ENCODE results near the gene PLPP4. TPM values are rescaled to one million over a fixed set of nuclear protein-coding genes. Genes with fewer than 3 reads are reported as not detected.

The PLPP4 gene
- total and polyA plus RNA-seq, 2 donors from 2014 or later, result 6.4 to 11.2 TPM

GRCh38 chr10:120632047-120632446 lies 175.0 kb downstream of the PLPP4 start:
- intact Hi-C loops (cut with DNase I), result no loop called here
- H3K4me3 ChIP-seq (ENCODE audit: low read length in 3 of 3), result no peak overlapping the region
- H3K9me3 ChIP-seq (ENCODE audit: control insufficient read depth in 2 of 3, insufficient read depth in 1 of 3, low read length in 3 of 3), result no peaks in the 10 kb centered on the region
- no peak overlapping the region for H3K9ac ChIP-seq (ENCODE audit: low read length in 3 of 3)
- no peaks in the 10 kb centered on the region for H3K4me1 ChIP-seq (ENCODE audit: control insufficient read depth in 2 of 3, insufficient read depth in 2 of 3, low read depth in 1 of 3, low read length in 3 of 3)
- no peaks in the 10 kb centered on the region for H3K27me3 ChIP-seq (ENCODE audit: control insufficient read depth, insufficient read depth, low read length)
- H3K27ac ChIP-seq (ENCODE audit: low read depth in 2 of 2, low read length in 2 of 2), result no peak overlapping the region
- FAIRE-seq (no peak), DNase-seq (no peak)
- H3K36me3 ChIP-seq (ENCODE audit: control insufficient read depth in 2 of 3, insufficient read depth in 3 of 3, low read length in 3 of 3), result no peaks in the 10 kb centered on the region
- TF ChIP-seq, protein P1, sequence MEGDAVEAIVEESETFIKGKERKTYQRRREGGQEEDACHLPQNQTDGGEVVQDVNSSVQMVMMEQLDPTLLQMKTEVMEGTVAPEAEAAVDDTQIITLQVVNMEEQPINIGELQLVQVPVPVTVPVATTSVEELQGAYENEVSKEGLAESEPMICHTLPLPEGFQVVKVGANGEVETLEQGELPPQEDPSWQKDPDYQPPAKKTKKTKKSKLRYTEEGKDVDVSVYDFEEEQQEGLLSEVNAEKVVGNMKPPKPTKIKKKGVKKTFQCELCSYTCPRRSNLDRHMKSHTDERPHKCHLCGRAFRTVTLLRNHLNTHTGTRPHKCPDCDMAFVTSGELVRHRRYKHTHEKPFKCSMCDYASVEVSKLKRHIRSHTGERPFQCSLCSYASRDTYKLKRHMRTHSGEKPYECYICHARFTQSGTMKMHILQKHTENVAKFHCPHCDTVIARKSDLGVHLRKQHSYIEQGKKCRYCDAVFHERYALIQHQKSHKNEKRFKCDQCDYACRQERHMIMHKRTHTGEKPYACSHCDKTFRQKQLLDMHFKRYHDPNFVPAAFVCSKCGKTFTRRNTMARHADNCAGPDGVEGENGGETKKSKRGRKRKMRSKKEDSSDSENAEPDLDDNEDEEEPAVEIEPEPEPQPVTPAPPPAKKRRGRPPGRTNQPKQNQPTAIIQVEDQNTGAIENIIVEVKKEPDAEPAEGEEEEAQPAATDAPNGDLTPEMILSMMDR (IDR thresholded peaks at IDR 0.05; ENCODE audit: borderline replicate concordance, extremely low read depth, insufficient read depth), result no peak

- no peak for FAIRE-seq
- no peak for DNase-seq
- no peak overlapping the region for H3K4me3 ChIP-seq (ENCODE audit: low read length in 3 of 3)
- H3K9ac ChIP-seq (ENCODE audit: low read length in 3 of 3), result no peak overlapping the region
- H3K9me3 ChIP-seq (ENCODE audit: control insufficient read depth in 2 of 3, insufficient read depth in 1 of 3, low read length in 3 of 3), result no peaks in the 10 kb centered on the region
- no peak overlapping the region for H3K27ac ChIP-seq (ENCODE audit: low read depth in 2 of 2, low read length in 2 of 2)
- intact Hi-C loops (cut with DNase I), result no loop called here
- TF ChIP-seq, protein P1 (IDR thresholded peaks at IDR 0.05; ENCODE audit: borderline replicate concordance, extremely low read depth, insufficient read depth), result no peak
- no peaks in the 10 kb centered on the region for H3K36me3 ChIP-seq (ENCODE audit: control insufficient read depth in 2 of 3, insufficient read depth in 3 of 3, low read length in 3 of 3)
- no peaks in the 10 kb centered on the region for H3K4me1 ChIP-seq (ENCODE audit: control insufficient read depth in 2 of 3, insufficient read depth in 2 of 3, low read depth in 1 of 3, low read length in 3 of 3)
- H3K27me3 ChIP-seq (ENCODE audit: control insufficient read depth, insufficient read depth, low read length), result no peaks in the 10 kb centered on the region
These were observed 175.9 kb downstream of the PLPP4 start for GRCh38 chr10:120632942-120633341.

DNA sequence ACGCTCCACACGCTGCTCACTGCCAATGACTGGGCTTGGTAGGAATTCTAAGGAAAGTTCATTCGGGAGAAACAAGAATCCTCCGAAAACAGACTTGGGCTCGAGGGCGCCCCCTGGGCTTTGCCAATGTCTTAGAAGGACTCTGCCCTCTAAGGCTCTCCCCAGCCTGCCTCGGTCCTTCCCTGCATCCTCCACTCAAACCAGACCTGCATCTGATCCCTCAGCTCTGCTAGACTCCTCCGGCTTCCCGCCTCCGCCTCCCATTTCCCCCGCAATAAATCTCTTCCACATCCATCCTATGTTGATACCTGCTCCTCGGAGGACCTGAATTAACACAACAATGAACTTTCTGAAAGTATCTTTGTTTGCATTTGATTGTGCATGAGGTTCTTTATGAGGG lies 177.6 kb downstream of the PLPP4 start:
- DNase-seq (no peak), FAIRE-seq (no peak)
- intact Hi-C loops (cut with DNase I), result no loop called here
- Histone ChIP-seq H3K9me3 (ENCODE audit: control insufficient read depth in 2 of 3, insufficient read depth in 1 of 3, low read length in 3 of 3) (no peaks in the 10 kb centered on the region), H3K9ac (ENCODE audit: low read length in 3 of 3) (no peak overlapping the region), H3K4me3 (ENCODE audit: low read length in 3 of 3) (no peak overlapping the region), H3K4me1 (ENCODE audit: control insufficient read depth in 2 of 3, insufficient read depth in 2 of 3, low read depth in 1 of 3, low read length in 3 of 3) (no peaks in the 10 kb centered on the region), H3K27me3 (ENCODE audit: control insufficient read depth, insufficient read depth, low read length) (no peaks in the 10 kb centered on the region), H3K27ac (ENCODE audit: low read depth in 2 of 2, low read length in 2 of 2) (no peak overlapping the region), H3K36me3 (ENCODE audit: control insufficient read depth in 2 of 3, insufficient read depth in 3 of 3, low read length in 3 of 3) (no peaks in the 10 kb centered on the region)
- TF ChIP-seq, protein P1 (IDR thresholded peaks at IDR 0.05; ENCODE audit: borderline replicate concordance, extremely low read depth, insufficient read depth), result no peak

Data from kidney (tissue), 14 donors.